HepG2 (cell line): ENCODE results near the gene BCAS2. TPM values are rescaled to one million over a fixed set of nuclear protein-coding genes. Genes with fewer than 3 reads are reported as not detected.

ENCODE experiments used
- ATAC-seq: fragments of 200-7000 bp; cut with Tn5 transposase; 3 replicates; pipeline ENCODE4 v1.9.1; 2020; ENCODE audit warnings: mild to moderate bottlenecking, moderate library complexity
- BruUV-seq: library from RNA; stranded (reverse); fragments of 400-500 nt; replicated peaks from 2 replicates; lab custom pipeline; 2021; lab: Mats Ljungman, UMichigan
- CTCF ChIA-PET: fragments of 300-600 bp; formaldehyde crosslinking; extraction: SDS; loops from one replicate; lab custom pipeline; 2021; ENCODE audit warnings: low total read pairs, inconsistent platforms, low intra/inter-chr PET ratio; lab: Yijun Ruan, JAX
- POLR2A ChIA-PET: fragments of 350-600 bp; sonication (Branson Sonifier 250); formaldehyde crosslinking; loops from one replicate; lab custom pipeline; 2020; ENCODE audit warnings: antibody characterized with exemption, inconsistent platforms; lab: Yijun Ruan, JAX
- DNase-seq: peaks from one replicate; pipeline ENCODE4 v3.0.0-alpha.2; 2015; ENCODE audit warnings: low spot score
- FAIRE-seq: peaks from 3 replicates; lab custom pipeline; 2011; peaks lifted over from hg19 to GRCh38; lab: Jason Lieb, UNC
- H2AFZ ChIP-seq: one replicate; pipeline ENCODE4 v1.6.1; 2011; ENCODE audit warnings: low read length, inconsistent platforms
- H3K27ac ChIP-seq: fragments of 300-600 bp; 3 replicates; pipeline ENCODE4 v1.8.0; 2011; ENCODE audit warnings: mixed run types, mild to moderate bottlenecking, mixed read lengths, low read length, inconsistent platforms; ENCODE audit not compliant: insufficient read depth; ENCODE audit errors: extremely low read length
- H3K27me3 ChIP-seq, 2 experiments: fragments of 200-600 bp in 1 of 2; 2 replicates in 1 of 2; 3 replicates in 1 of 2; pipeline versions ENCODE4 v1.6.0 to v1.8.0; 2011; ENCODE audit warnings: low read length in 2 of 2, mild to moderate bottlenecking in 2 of 2, moderate library complexity in 2 of 2, inconsistent platforms in 1 of 2; ENCODE audit not compliant: insufficient read depth in 2 of 2, control insufficient read depth in 1 of 2
- H3K36me3 ChIP-seq, 2 experiments: fragments of 200-600 bp in 1 of 2; replicated peaks in 1 of 2; 2 replicates in 1 of 2; 3 replicates in 1 of 2; pipeline versions ENCODE4 v1.5.1 to v1.8.0; 2011; ENCODE audit warnings: low read length in 2 of 2, inconsistent platforms in 1 of 2; ENCODE audit not compliant: insufficient read depth in 2 of 2, control insufficient read depth in 1 of 2
- H3K4me1 ChIP-seq: 2 replicates; pipeline ENCODE4 v1.5.1; 2012; ENCODE audit warnings: low read length, inconsistent platforms; ENCODE audit not compliant: insufficient read depth
- H3K4me2 ChIP-seq: 2 replicates; pipeline ENCODE4 v1.6.0; 2011; ENCODE audit warnings: low read depth, low read length, inconsistent platforms
- H3K4me3 ChIP-seq, 3 experiments: fragments of 200-600 bp in 1 of 3; sonication (generic), shearing (Covaris generic) in 1 of 3; replicated peaks in 1 of 3; 2 replicates each; pipeline ENCODE4 v1.5.1; 2011 to 2016; ENCODE audit warnings: low read length in 3 of 3, inconsistent platforms in 2 of 3, low read depth in 2 of 3, mild to moderate bottlenecking in 2 of 3, control low read depth in 1 of 3, mixed read lengths in 1 of 3; ENCODE audit not compliant: insufficient read depth in 1 of 3
- H3K79me2 ChIP-seq: one replicate; pipeline ENCODE4 v1.6.1; 2011; ENCODE audit warnings: low read length, inconsistent platforms; ENCODE audit not compliant: insufficient read depth
- H3K9ac ChIP-seq: 2 replicates; pipeline ENCODE4 v1.6.0; 2011; ENCODE audit warnings: mild to moderate bottlenecking, low read depth, low read length, inconsistent platforms; ENCODE audit not compliant: insufficient read depth
- H3K9me3 ChIP-seq: 2 replicates; pipeline ENCODE4 v1.5.1; 2012; ENCODE audit warnings: mild to moderate bottlenecking, low read length
- H4K20me1 ChIP-seq: 2 replicates; pipeline ENCODE4 v1.6.0; 2011; ENCODE audit warnings: inconsistent platforms, mild to moderate bottlenecking, low read length, moderate library complexity; ENCODE audit not compliant: insufficient read depth
- JARID2 ChIP-seq: sonication (generic); formaldehyde crosslinking; IDR thresholded peaks from 2 replicates; pipeline ENCODE4 v1.8.1; 2023; ENCODE audit warnings: missing genetic modification reagents, inconsistent platforms; ENCODE audit not compliant: insufficient replicate concordance
- MAFF ChIP-seq: IDR thresholded peaks from 2 replicates; pipeline ENCODE4 v1.6.1; 2011; ENCODE audit warnings: low read depth, low read length, improper control_type of control experiment
- NFE2L2 ChIP-seq: fragments of 150-350 bp; IDR thresholded peaks from 2 replicates; pipeline ENCODE4 v1.6.1; 2014; ENCODE audit warnings: low read length
- PTBP1 ChIP-seq: fragments of 200-400 bp; formaldehyde crosslinking; IDR thresholded peaks from 2 replicates; pipeline ENCODE4 v1.6.1; 2018; ENCODE audit warnings: low read length, low read depth; ENCODE audit not compliant: poor library complexity, severe bottlenecking
- ZFP41 ChIP-seq: sonication (generic); formaldehyde crosslinking; IDR thresholded peaks from 2 replicates; pipeline ENCODE4 v1.4.0; 2020; ENCODE audit warnings: mild to moderate bottlenecking, missing genetic modification reagents, borderline replicate concordance
- ZNF407 ChIP-seq: sonication (generic); formaldehyde crosslinking; IDR thresholded peaks from one replicate; pipeline ENCODE4 v1.5.1; 2020; ENCODE audit warnings: mild to moderate bottlenecking, missing genetic modification reagents; ENCODE audit errors: not compliant biosample characterization
- WGBS: methylation state at CpG from one replicate; pipeline ENCODE4 v1.1.6; 2017; ENCODE audit warnings: low lambda C conversion rate; 5-methylcytosine and 5-hydroxymethylcytosine counted together
- in situ Hi-C: cut with HindIII; loops from 2 replicates; pipeline ENCODE4 v1.10.0; 2017; ENCODE audit warnings: low pct_unique_long_range_greater_than_20kb; ENCODE audit not compliant: extremely low pct_ligation_motif_present
- intact Hi-C: fragments of 100-400 bp; cut with micrococcal nuclease; formaldehyde crosslinking; loops from one replicate; pipeline ENCODE4 v1.10.0; 2022; ENCODE audit not compliant: unreplicated experiment
- polyA plus RNA-seq, 8 experiments: library from polyadenylated mRNA; depleted of rRNA in 3 of 8; stranded (reverse) in 7 of 8; unstranded in 1 of 8; fragments of >200 nt; fragmentation: Illumina TruSeq in 4 of 8; extraction: Trizol in 4 of 8; gene quantifications; 2 replicates each; pipeline versions ENCODE4 v1.2.1 to v1.2.3, GENCODE V29; 2011 to 2016; ENCODE audit warnings: low read depth in 4 of 8, missing spikeins in 1 of 8, mixed read lengths in 1 of 8; ENCODE audit not compliant: insufficient read depth in 1 of 8
- total RNA-seq, 5 experiments: library from RNA; depleted of rRNA; stranded (reverse); fragments of >200 nt; fragmentation: Illumina TruSeq; extraction: Trizol; gene quantifications; 2 replicates each; pipeline ENCODE4 v1.2.3, GENCODE V29; 2016; ENCODE audit warnings: low read depth in 1 of 5
- TF ChIP-seq, protein P1 (sequence below): sonication (generic); formaldehyde crosslinking; IDR thresholded peaks from 2 replicates; pipeline ENCODE4 v1.4.0; 2020; ENCODE audit warnings: mild to moderate bottlenecking, missing genetic modification reagents

Gene BCAS2
- total and polyA plus RNA-seq, 2 of the 13 experiments (the other 11 are each of a cell fraction or from before 2014, with no cell fraction given) = 18.0 to 47.4 TPM

GRCh38 chr1:114597949-114598348 lies 16.5 kb upstream of the BCAS2 start:
- no peak overlapping the region for H3K27ac ChIP-seq
- FAIRE-seq = no peak
- no peaks in the 10 kb centered on the region for H3K27me3 ChIP-seq
- no peak for DNase-seq
- H3K4me2 ChIP-seq = no peak overlapping the region
- BruUV-seq = no TSS peak
- intact Hi-C loops (no loop called here), in situ Hi-C loops (no loop called here)
- H4K20me1 ChIP-seq = no peaks in the 10 kb centered on the region
- TF ChIP-seq, protein P1, sequence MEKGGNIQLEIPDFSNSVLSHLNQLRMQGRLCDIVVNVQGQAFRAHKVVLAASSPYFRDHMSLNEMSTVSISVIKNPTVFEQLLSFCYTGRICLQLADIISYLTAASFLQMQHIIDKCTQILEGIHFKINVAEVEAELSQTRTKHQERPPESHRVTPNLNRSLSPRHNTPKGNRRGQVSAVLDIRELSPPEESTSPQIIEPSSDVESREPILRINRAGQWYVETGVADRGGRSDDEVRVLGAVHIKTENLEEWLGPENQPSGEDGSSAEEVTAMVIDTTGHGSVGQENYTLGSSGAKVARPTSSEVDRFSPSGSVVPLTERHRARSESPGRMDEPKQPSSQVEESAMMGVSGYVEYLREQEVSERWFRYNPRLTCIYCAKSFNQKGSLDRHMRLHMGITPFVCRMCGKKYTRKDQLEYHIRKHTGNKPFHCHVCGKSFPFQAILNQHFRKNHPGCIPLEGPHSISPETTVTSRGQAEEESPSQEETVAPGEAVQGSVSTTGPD (CRISPR knock-in tag) = no peak
- no peak for TF ChIP-seq JARID2 (CRISPR knock-in tag)
- no peak for TF ChIP-seq ZNF407 (CRISPR knock-in tag)
- no peak for TF ChIP-seq MAFF
- TF ChIP-seq PTBP1 = no peak
- no peak for TF ChIP-seq ZFP41
- TF ChIP-seq NFE2L2 = peak; percentile 42; the same call in 1 of the 2 replicates
- ChIA-PET CTCF (no interaction called here), POLR2A (no interaction called here)
- H2AFZ ChIP-seq = no peak overlapping the region
- H3K79me2 ChIP-seq = no peaks in the 10 kb centered on the region
- no peak overlapping the region for H3K4me3 ChIP-seq
- H3K4me1 ChIP-seq = no peaks in the 10 kb centered on the region
- H3K9me3 ChIP-seq = no peaks in the 10 kb centered on the region
- H3K9ac ChIP-seq = no peak overlapping the region
- no peaks in the 10 kb centered on the region for H3K36me3 ChIP-seq
- ATAC-seq = no peak
- WGBS = 73% methylated on average over 1 of the region's 1 CpG
